GM23338 (cell line): Measurements from ENCODE around the gene AOPEP. TPM values are rescaled to one million over a fixed set of nuclear protein-coding genes. Genes with fewer than 3 reads are reported as not detected.

Experiments
- ATAC-seq: fragments of 200-7000 bp; cut with Tn5 transposase; 3 replicates; pipeline ENCODE4 v1.9.1; 2020
- DNase-seq: peaks from one replicate; pipeline ENCODE4 v3.0.0-alpha.2; 2015; ENCODE audit warnings: low spot score
- H2AFZ ChIP-seq: fragments of 200-600 bp; sonication (generic); 2 replicates; pipeline ENCODE4 v1.8.0; 2016; ENCODE audit warnings: antibody characterized with exemption, mild to moderate bottlenecking, moderate library complexity
- H3F3A ChIP-seq: fragments of 200-600 bp; sonication (generic); replicated peaks from 2 replicates; pipeline ENCODE4 v1.8.0; 2017; ENCODE audit warnings: antibody characterized with exemption, mixed run types, low read depth
- H3K27ac ChIP-seq: fragments of 200-600 bp; sonication (generic); 2 replicates; pipeline ENCODE4 v1.6.1; 2016; ENCODE audit warnings: low read depth
- H3K27me3 ChIP-seq: fragments of 200-600 bp; sonication (generic); 2 replicates; pipeline ENCODE4 v1.8.0; 2016; ENCODE audit warnings: mild to moderate bottlenecking, mixed run types, moderate library complexity; ENCODE audit not compliant: insufficient read depth
- H3K36me3 ChIP-seq: fragments of 200-600 bp; sonication (generic); 2 replicates; pipeline ENCODE4 v1.8.0; 2016; ENCODE audit warnings: mild to moderate bottlenecking; ENCODE audit not compliant: insufficient read depth
- H3K4me1 ChIP-seq: fragments of 200-600 bp; sonication (generic); 2 replicates; pipeline ENCODE4 v1.8.0; 2016; ENCODE audit warnings: mild to moderate bottlenecking, moderate library complexity; ENCODE audit not compliant: insufficient read depth
- H3K4me2 ChIP-seq: fragments of 200-600 bp; sonication (generic); 2 replicates; pipeline ENCODE4 v1.7.1; 2017; ENCODE audit warnings: mixed run types
- H3K4me3 ChIP-seq: fragments of 200-600 bp; sonication (generic); 2 replicates; pipeline ENCODE4 v1.6.1; 2016; ENCODE audit warnings: mixed run types
- H3K79me2 ChIP-seq: fragments of 200-600 bp; sonication (generic); replicated peaks from 2 replicates; pipeline ENCODE4 v1.8.0; 2017; ENCODE audit warnings: mild to moderate bottlenecking; ENCODE audit not compliant: insufficient read depth
- H3K9me2 ChIP-seq: fragments of 200-600 bp; sonication (generic); 2 replicates; pipeline ENCODE4 v1.8.0; 2017; ENCODE audit not compliant: insufficient read depth
- H4K20me1 ChIP-seq: fragments of 200-600 bp; sonication (generic); replicated peaks from 2 replicates; pipeline ENCODE4 v1.8.0; 2017; ENCODE audit warnings: mild to moderate bottlenecking; ENCODE audit not compliant: insufficient read depth
- H3K27ac Mint-ChIP-seq: 2 replicates; pipeline ENCODE4 v1.8.0; 2020; ENCODE audit warnings: inconsistent platforms, mild to moderate bottlenecking, moderate library complexity, mixed read lengths
- H3K27me3 Mint-ChIP-seq: 3 replicates; pipeline ENCODE4 v1.8.0; 2022; ENCODE audit warnings: low read depth, mild to moderate bottlenecking, moderate library complexity, mixed read lengths, inconsistent platforms; ENCODE audit not compliant: insufficient read depth, poor library complexity
- H3K36me3 Mint-ChIP-seq: 3 replicates; pipeline ENCODE4 v1.8.0; 2021; ENCODE audit warnings: low read depth, mild to moderate bottlenecking, inconsistent platforms, moderate library complexity, mixed read lengths
- H3K4me1 Mint-ChIP-seq: 3 replicates; pipeline ENCODE4 v1.8.0; 2020; ENCODE audit warnings: mild to moderate bottlenecking, inconsistent platforms, mixed read lengths
- H3K4me3 Mint-ChIP-seq: 3 replicates; pipeline ENCODE4 v1.8.0; 2021; ENCODE audit warnings: moderate library complexity, mild to moderate bottlenecking, inconsistent platforms, mixed read lengths
- H3K9me3 Mint-ChIP-seq: 3 replicates; pipeline ENCODE4 v1.8.0; 2020; ENCODE audit warnings: moderate library complexity, mild to moderate bottlenecking, inconsistent platforms, mixed read lengths
- CREB1 ChIP-seq: fragments of 250-450 bp; sonication (Bioruptor Pico); IDR thresholded peaks from 2 replicates; pipeline ENCODE4 v1.5.0; 2020; ENCODE audit warnings: low read depth, mild to moderate bottlenecking, moderate library complexity
- EZH2phosphoT487 ChIP-seq: fragments of 200-600 bp; sonication (generic); IDR thresholded peaks from one replicate; pipeline ENCODE4 v1.8.1; 2018; ENCODE audit warnings: antibody characterized with exemption; ENCODE audit not compliant: unreplicated experiment
- NANOG ChIP-seq: IDR thresholded peaks from 2 replicates; pipeline ENCODE4 v1.6.1; 2016; ENCODE audit warnings: antibody characterized with exemption, borderline replicate concordance
- POLR2AphosphoS5 ChIP-seq: IDR thresholded peaks from 2 replicates; pipeline ENCODE4 v1.6.1; 2016; ENCODE audit warnings: antibody characterized with exemption, low read depth
- STAT1 ChIP-seq: IDR thresholded peaks from one replicate; pipeline ENCODE4 v1.6.1; 2016; ENCODE audit warnings: antibody characterized with exemption; ENCODE audit not compliant: unreplicated experiment
- ZNF331 ChIP-seq: fragments of 250-450 bp; sonication (Bioruptor Pico); IDR thresholded peaks from 2 replicates; pipeline ENCODE4 v1.5.0; 2020; ENCODE audit warnings: low read depth, mild to moderate bottlenecking, moderate library complexity
- polyA plus RNA-seq: library from polyadenylated mRNA; unstranded; fragments of >200 nt; fragmentation: Nextera tagmentation; extraction: Ambion mirVana; gene quantifications from 2 replicates; pipeline ENCODE4 v1.2.1, GENCODE V29; 2016
- total RNA-seq: library from RNA; depleted of rRNA; stranded (reverse); fragments of >200 nt; shearing (Covaris generic); gene quantifications from 2 replicates; pipeline ENCODE4 v1.2.3, GENCODE V29; 2014
- TF ChIP-seq, protein P1 (sequence below): IDR thresholded peaks from one replicate; pipeline ENCODE4 v1.6.1; 2018; ENCODE audit warnings: antibody characterized with exemption; ENCODE audit not compliant: unreplicated experiment
- TF ChIP-seq, protein P2 (sequence below): IDR thresholded peaks from 2 replicates; pipeline ENCODE4 v1.6.1; 2016; ENCODE audit warnings: antibody characterized with exemption
- TF ChIP-seq, protein P3 (sequence below), 2 experiments: fragments of 200-600 bp in 1 of 2; sonication (generic) in 1 of 2; conservative IDR thresholded peaks; 2 replicates each; pipeline versions ENCODE4 v1.5.1 to v1.6.1; 2016 to 2017; ENCODE audit warnings: antibody characterized with exemption in 2 of 2, low read depth in 2 of 2, mild to moderate bottlenecking in 2 of 2, moderate library complexity in 1 of 2

The AOPEP gene
- total and polyA plus RNA-seq, 2 experiments from 2014 or later = 7.0 to 16.5 TPM

DNA sequence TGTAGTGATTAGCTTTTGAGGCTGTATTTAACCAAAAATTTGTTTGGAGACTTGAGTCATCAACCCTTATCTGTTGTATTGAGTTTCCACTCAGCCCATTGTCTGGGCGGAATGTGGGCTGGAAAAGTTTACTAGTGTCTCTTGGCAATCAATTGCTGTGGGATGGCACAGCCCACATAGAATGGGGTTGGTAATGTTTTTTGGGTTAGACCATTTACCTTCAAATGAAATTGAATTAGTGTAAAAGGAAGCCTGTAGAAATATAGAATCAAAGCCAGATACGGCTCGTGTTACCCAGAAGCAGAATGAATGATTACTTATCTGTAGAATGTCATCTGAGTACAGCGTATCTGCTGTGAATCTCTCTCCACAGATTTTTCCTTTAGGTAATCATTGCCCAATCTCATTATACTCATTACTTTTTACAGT, 142.9 kb downstream of the AOPEP start (continued):
- TF ChIP-seq, protein P1, sequence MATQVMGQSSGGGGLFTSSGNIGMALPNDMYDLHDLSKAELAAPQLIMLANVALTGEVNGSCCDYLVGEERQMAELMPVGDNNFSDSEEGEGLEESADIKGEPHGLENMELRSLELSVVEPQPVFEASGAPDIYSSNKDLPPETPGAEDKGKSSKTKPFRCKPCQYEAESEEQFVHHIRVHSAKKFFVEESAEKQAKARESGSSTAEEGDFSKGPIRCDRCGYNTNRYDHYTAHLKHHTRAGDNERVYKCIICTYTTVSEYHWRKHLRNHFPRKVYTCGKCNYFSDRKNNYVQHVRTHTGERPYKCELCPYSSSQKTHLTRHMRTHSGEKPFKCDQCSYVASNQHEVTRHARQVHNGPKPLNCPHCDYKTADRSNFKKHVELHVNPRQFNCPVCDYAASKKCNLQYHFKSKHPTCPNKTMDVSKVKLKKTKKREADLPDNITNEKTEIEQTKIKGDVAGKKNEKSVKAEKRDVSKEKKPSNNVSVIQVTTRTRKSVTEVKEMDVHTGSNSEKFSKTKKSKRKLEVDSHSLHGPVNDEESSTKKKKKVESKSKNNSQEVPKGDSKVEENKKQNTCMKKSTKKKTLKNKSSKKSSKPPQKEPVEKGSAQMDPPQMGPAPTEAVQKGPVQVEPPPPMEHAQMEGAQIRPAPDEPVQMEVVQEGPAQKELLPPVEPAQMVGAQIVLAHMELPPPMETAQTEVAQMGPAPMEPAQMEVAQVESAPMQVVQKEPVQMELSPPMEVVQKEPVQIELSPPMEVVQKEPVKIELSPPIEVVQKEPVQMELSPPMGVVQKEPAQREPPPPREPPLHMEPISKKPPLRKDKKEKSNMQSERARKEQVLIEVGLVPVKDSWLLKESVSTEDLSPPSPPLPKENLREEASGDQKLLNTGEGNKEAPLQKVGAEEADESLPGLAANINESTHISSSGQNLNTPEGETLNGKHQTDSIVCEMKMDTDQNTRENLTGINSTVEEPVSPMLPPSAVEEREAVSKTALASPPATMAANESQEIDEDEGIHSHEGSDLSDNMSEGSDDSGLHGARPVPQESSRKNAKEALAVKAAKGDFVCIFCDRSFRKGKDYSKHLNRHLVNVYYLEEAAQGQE = no peak
- TF ChIP-seq ZNF331 (CRISPR knock-in tag) (no peak), CREB1 (CRISPR knock-in tag) (no peak), POLR2AphosphoS5 (no peak)
- TF ChIP-seq, protein P2, sequence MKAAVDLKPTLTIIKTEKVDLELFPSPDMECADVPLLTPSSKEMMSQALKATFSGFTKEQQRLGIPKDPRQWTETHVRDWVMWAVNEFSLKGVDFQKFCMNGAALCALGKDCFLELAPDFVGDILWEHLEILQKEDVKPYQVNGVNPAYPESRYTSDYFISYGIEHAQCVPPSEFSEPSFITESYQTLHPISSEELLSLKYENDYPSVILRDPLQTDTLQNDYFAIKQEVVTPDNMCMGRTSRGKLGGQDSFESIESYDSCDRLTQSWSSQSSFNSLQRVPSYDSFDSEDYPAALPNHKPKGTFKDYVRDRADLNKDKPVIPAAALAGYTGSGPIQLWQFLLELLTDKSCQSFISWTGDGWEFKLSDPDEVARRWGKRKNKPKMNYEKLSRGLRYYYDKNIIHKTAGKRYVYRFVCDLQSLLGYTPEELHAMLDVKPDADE = no peak

DNA sequence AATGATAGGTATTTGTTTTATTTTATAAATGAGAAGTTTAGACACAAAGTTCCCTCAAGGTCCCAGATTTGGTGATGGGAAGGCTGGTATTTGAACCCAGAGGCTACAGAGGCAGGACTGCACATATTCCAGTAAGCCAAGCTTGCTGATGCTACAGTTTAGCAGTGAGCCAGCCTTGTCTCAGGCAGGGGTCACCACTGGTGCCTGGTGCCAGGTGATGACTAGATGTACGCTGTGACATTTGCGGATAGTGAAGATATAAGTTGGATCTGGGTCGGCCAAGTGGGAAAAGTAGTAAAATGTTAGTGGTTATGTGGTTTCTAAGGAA, 143.9 kb downstream of the AOPEP start:
- no peak for ATAC-seq
- H3K4me3 Mint-ChIP-seq = no peak overlapping the region

More for the DNA sequence above, 143.9 kb downstream of the AOPEP start:
- H3K36me3 ChIP-seq = no peaks in the 10 kb centered on the region
- no peak for DNase-seq
- H3K4me3 ChIP-seq = no peak overlapping the region
- H3K4me1 ChIP-seq = peaks cover 6% of the 10 kb centered on the region; the same call in 1 of the 2 replicates
- Mint-ChIP-seq H3K27ac (no peak overlapping the region), H3K4me1 (peaks cover 18% of the 10 kb centered on the region), H3K36me3 (no peaks in the 10 kb centered on the region), H3K27me3 (no peaks in the 10 kb centered on the region), H3K9me3 (no peaks in the 10 kb centered on the region)
- H2AFZ ChIP-seq = no peak overlapping the region
- TF ChIP-seq NANOG (no peak), ZNF331 (CRISPR knock-in tag) (no peak), EZH2phosphoT487 (no peak), STAT1 (no peak), POLR2AphosphoS5 (no peak)
- TF ChIP-seq, protein P3, sequence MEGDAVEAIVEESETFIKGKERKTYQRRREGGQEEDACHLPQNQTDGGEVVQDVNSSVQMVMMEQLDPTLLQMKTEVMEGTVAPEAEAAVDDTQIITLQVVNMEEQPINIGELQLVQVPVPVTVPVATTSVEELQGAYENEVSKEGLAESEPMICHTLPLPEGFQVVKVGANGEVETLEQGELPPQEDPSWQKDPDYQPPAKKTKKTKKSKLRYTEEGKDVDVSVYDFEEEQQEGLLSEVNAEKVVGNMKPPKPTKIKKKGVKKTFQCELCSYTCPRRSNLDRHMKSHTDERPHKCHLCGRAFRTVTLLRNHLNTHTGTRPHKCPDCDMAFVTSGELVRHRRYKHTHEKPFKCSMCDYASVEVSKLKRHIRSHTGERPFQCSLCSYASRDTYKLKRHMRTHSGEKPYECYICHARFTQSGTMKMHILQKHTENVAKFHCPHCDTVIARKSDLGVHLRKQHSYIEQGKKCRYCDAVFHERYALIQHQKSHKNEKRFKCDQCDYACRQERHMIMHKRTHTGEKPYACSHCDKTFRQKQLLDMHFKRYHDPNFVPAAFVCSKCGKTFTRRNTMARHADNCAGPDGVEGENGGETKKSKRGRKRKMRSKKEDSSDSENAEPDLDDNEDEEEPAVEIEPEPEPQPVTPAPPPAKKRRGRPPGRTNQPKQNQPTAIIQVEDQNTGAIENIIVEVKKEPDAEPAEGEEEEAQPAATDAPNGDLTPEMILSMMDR (conservative IDR thresholded peaks at IDR 0.05; ENCODE audit: low read depth in 2 of 2) = no peak
- H3K4me2 ChIP-seq = no peak overlapping the region
- H3K27me3 ChIP-seq = no peaks in the 10 kb centered on the region
- H3K27ac ChIP-seq = no peak overlapping the region
- no peaks in the 10 kb centered on the region for H3K9me2 ChIP-seq
- H4K20me1 ChIP-seq = no peaks in the 10 kb centered on the region
- H3F3A ChIP-seq = no peaks in the 10 kb centered on the region
- no peaks in the 10 kb centered on the region for H3K79me2 ChIP-seq
